ENCODE measurements around the gene PSAT1. TPM values are rescaled to one million over a fixed set of nuclear protein-coding genes. Genes with fewer than 3 reads are reported as not detected.

The PSAT1 gene
- polyA plus RNA-seq, 3 donors, result 0.05 to 4.7 (median 0.11) TPM

DNA sequence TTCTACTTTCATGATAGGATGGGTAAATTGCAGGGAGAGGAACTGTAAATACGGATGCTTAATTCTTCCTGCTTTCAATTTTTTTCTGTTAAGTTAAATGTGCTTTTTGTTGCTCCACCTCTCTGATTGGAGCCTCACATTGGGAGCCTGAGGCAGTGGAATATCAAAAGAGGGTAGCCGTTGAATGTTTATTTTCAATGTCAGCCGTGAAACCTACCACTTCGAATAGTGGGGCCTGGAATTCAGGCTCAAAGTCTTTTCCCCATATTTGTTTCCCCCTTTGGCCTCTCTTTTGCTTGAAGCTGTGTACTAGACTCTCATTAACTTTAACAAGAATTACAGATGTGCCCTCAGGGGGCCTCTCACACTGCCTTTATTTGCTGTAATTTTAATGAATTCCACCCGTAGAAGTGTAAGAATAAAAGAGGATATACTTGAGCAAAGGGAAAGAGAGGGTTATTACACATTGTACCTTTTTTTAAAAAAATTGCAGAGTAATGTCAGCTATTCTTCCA, 29.0 kb downstream of the PSAT1 start:
- Mint-ChIP-seq H3K4me3 (no peak overlapping the region), H3K9me3 (peaks cover 0 to 2% (median 0%) of the 10 kb centered on the region in 7 donors), H3K36me3 (peaks cover 0 to 2% of the 10 kb centered on the region in 2 donors), H3K27me3 (ENCODE audit: low read depth in 3 of 3) (peaks cover 0 to 3% (median 2%) of the 10 kb centered on the region in 3 donors), H3K27ac (no peak overlapping the region), H3K4me1 (peaks cover 8% of the 10 kb centered on the region)
- Histone ChIP-seq H3K4me3 (replicated peaks in 1 of 3; ENCODE audit: low read depth in 2 of 3, low read length in 3 of 3) (no peak overlapping the region), H3K27me3 (ENCODE audit: control insufficient read depth in 2 of 2, insufficient read depth in 2 of 2, low read length in 2 of 2) (no peaks in the 10 kb centered on the region), H2AFZ (ENCODE audit: insufficient read depth, low read depth, low read length, poor library complexity, severe bottlenecking) (no peak overlapping the region), H3K36me3 (replicated peaks in 1 of 2; ENCODE audit: control insufficient read depth in 1 of 2, insufficient read depth in 2 of 2, low read length in 2 of 2) (no peaks in the 10 kb centered on the region), H4K20me1 (ENCODE audit: insufficient read depth, low read length) (no peaks in the 10 kb centered on the region), H3K4me2 (replicated peaks; ENCODE audit: extremely low read depth, low read length, poor library complexity, severe bottlenecking) (no peak overlapping the region), H3K9me3 (replicated peaks in 1 of 2; ENCODE audit: control insufficient read depth in 1 of 2, insufficient read depth in 1 of 2, low read length in 2 of 2) (no peaks in the 10 kb centered on the region), H3K27ac (ENCODE audit: low read depth in 1 of 2, low read length in 2 of 2) (no peak overlapping the region), H3K79me2 (ENCODE audit: insufficient read depth, low read length) (no peaks in the 10 kb centered on the region), H3K4me1 (ENCODE audit: control insufficient read depth in 1 of 2, insufficient read depth in 2 of 2, low read length in 2 of 2) (no peaks in the 10 kb centered on the region), H3K9ac (ENCODE audit: insufficient read depth, low read length, poor library complexity, severe bottlenecking) (no peak overlapping the region)
- intact Hi-C loops (cut with micrococcal nuclease), result no loop called here
- TF ChIP-seq, protein P1, sequence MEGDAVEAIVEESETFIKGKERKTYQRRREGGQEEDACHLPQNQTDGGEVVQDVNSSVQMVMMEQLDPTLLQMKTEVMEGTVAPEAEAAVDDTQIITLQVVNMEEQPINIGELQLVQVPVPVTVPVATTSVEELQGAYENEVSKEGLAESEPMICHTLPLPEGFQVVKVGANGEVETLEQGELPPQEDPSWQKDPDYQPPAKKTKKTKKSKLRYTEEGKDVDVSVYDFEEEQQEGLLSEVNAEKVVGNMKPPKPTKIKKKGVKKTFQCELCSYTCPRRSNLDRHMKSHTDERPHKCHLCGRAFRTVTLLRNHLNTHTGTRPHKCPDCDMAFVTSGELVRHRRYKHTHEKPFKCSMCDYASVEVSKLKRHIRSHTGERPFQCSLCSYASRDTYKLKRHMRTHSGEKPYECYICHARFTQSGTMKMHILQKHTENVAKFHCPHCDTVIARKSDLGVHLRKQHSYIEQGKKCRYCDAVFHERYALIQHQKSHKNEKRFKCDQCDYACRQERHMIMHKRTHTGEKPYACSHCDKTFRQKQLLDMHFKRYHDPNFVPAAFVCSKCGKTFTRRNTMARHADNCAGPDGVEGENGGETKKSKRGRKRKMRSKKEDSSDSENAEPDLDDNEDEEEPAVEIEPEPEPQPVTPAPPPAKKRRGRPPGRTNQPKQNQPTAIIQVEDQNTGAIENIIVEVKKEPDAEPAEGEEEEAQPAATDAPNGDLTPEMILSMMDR (IDR thresholded peaks at IDR 0.05), result no peak
- WGBS (ENCODE audit: insufficient coverage), result 81% methylated on average over 3 of the region's 5 CpGs
- DNase-seq, result no peak

DNA sequence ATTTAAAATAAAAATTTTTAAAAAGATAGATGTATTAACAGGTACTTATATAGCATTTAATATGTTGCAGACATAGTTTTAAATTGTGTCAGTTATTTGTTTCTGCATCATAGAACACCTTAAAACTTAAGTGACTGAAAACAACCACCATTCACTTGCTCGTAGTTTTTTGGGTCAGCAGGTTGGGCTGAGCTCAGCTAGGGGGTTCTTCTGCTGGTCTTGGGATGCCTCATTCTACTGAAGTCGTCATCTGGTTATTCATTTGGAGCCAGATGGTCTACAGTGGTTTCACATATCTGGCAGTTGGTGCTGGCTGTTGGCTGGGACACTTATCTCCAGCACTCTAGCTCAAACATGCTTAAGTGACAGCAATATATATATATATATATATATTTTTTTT, 29.6 kb downstream of the PSAT1 start:
- no peak for DNase-seq
- peaks cover 8% of the 10 kb centered on the region for H3K4me1 Mint-ChIP-seq
- H4K20me1 ChIP-seq (ENCODE audit: insufficient read depth, low read length), result no peaks in the 10 kb centered on the region
- H3K36me3 Mint-ChIP-seq, result peaks cover 0 to 2% of the 10 kb centered on the region in 2 donors
- H3K36me3 ChIP-seq (replicated peaks in 1 of 2; ENCODE audit: control insufficient read depth in 1 of 2, insufficient read depth in 2 of 2, low read length in 2 of 2), result no peaks in the 10 kb centered on the region
- H3K27ac Mint-ChIP-seq, result no peak overlapping the region
- no peak overlapping the region for H3K4me2 ChIP-seq (replicated peaks; ENCODE audit: extremely low read depth, low read length, poor library complexity, severe bottlenecking)
- TF ChIP-seq, protein P1 (IDR thresholded peaks at IDR 0.05), result no peak
- no peak overlapping the region for H3K27ac ChIP-seq (ENCODE audit: low read depth in 1 of 2, low read length in 2 of 2)
- no peak overlapping the region for H3K9ac ChIP-seq (ENCODE audit: insufficient read depth, low read length, poor library complexity, severe bottlenecking)
- no peaks in the 10 kb centered on the region for H3K9me3 ChIP-seq (replicated peaks in 1 of 2; ENCODE audit: control insufficient read depth in 1 of 2, insufficient read depth in 1 of 2, low read length in 2 of 2)
- no peaks in the 10 kb centered on the region for H3K27me3 ChIP-seq (ENCODE audit: control insufficient read depth in 2 of 2, insufficient read depth in 2 of 2, low read length in 2 of 2)
- H3K27me3 Mint-ChIP-seq (ENCODE audit: low read depth in 3 of 3), result peaks cover 0 to 3% (median 2%) of the 10 kb centered on the region in 3 donors
- intact Hi-C loops (cut with micrococcal nuclease), result no loop called here
- H3K4me1 ChIP-seq (ENCODE audit: control insufficient read depth in 1 of 2, insufficient read depth in 2 of 2, low read length in 2 of 2), result no peaks in the 10 kb centered on the region
- no peaks in the 10 kb centered on the region for H3K9me3 Mint-ChIP-seq
- H3K79me2 ChIP-seq (ENCODE audit: insufficient read depth, low read length), result no peaks in the 10 kb centered on the region
- no peak overlapping the region for H2AFZ ChIP-seq (ENCODE audit: insufficient read depth, low read depth, low read length, poor library complexity, severe bottlenecking)
- no peak overlapping the region for H3K4me3 ChIP-seq (replicated peaks in 1 of 3; ENCODE audit: low read depth in 2 of 3, low read length in 3 of 3)
- WGBS (ENCODE audit: insufficient coverage), result no CpG with 5 or more reads among the region's 2 CpGs
- no peak overlapping the region for H3K4me3 Mint-ChIP-seq

Measured in CD14-positive monocyte (primary cell).